Measurements from ENCODE around the gene KLHL2.

DNA sequence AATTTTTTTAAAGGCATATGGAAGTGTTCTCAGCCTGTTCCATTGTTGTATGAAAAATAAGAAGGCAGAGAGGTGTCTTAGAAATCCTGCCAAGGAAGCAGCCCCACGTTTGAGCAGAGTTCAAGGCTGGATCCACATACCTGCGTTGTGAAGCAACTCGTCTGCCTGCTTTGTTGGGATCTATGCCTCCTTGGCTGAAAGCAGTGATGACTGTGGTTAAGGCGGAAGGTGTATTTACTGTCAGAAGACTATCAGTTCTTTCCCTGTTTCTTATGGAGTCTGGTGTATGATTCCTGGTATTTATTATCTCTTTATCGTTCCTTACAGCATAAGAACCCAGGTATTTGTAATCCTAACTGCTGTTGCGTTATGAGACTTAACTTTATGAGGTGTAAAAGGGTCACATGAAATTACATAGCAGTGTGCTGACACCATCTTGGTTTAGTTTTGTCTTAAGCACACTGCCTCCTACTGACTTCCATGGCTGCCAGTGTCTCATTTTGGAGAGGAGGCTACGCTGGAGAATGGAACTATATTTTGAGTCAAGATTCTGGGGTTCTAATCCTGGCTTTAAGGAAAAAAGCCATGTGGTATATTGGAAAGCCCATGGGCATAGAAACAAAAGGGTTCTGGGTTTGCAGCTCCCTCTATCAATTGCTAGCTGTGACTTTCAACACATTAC, 117.0 kb downstream of the KLHL2 start:
- no peak for TF ChIP-seq CTCF (IDR thresholded peaks at IDR 0.05)
- no peak for TF ChIP-seq POLR2AphosphoS5 (IDR thresholded peaks at IDR 0.05)
